Right lobe of liver (tissue), 4 donors: Measurements from ENCODE around the gene TSPAN18.

ENCODE experiments used
- CTCF ChIP-seq, 4 donors: fragments of 200-600 bp in 3 of 4; fragments of 450-650 bp in 1 of 4; IDR thresholded peaks; one replicate each; pipeline versions ENCODE4 v1.5.1 to v1.8.0; 2016 to 2022; ENCODE audit warnings: antibody characterized with exemption in 4 of 4, mild to moderate bottlenecking in 2 of 4
- POLR2A ChIP-seq: fragments of 450-650 bp; IDR thresholded peaks from one replicate; pipeline ENCODE4 v1.6.1; 2017; ENCODE audit warnings: antibody characterized with exemption, mild to moderate bottlenecking
- donor health status: DM: no; HTN: no; CAD: no.
- donor health status: DM: no; HTN: no; CAD: no.
- donor health status: DM: no; HTN: yes; CAD: no.

- no peak for TF ChIP-seq CTCF (IDR thresholded peaks at IDR 0.05)
- TF ChIP-seq POLR2A = no peak
Measured at GRCh38 chr11:44799012-44799411, 72.2 kb downstream of the TSPAN18 start.
